Heart left ventricle (tissue), 16 donors: Measurements from ENCODE around the gene PRXL2B. TPM values are rescaled to one million over a fixed set of nuclear protein-coding genes. Genes with fewer than 3 reads are reported as not detected.

Experiments used
- ATAC-seq, 4 donors: fragments of 200-7000 bp; cut with Tn5 transposase; one replicate each; pipeline ENCODE4 v1.9.1; 2020 to 2022; ENCODE audit warnings: moderate library complexity in 4 of 4, mild to moderate bottlenecking in 3 of 4, moderate number of reproducible peaks in 1 of 4
- DNase-seq, 5 donors: peaks; one replicate each; pipeline ENCODE4 v3.0.0-alpha.2; 2020
- H3K27ac ChIP-seq, 12 donors: fragments of 200-600 bp; sonication (generic) in 4 of 12; one replicate each; pipeline versions ENCODE4 v1.5.0 to v1.8.0; 2016 to 2022; ENCODE audit warnings: mild to moderate bottlenecking in 2 of 12
- H3K27me3 ChIP-seq, 9 donors: fragments of 200-600 bp; sonication (generic) in 2 of 9; one replicate each; pipeline versions ENCODE4 v1.5.1 to v1.8.0; 2016 to 2022; ENCODE audit warnings: mild to moderate bottlenecking in 3 of 9
- H3K36me3 ChIP-seq, 9 donors: fragments of 200-600 bp; sonication (generic) in 2 of 9; one replicate each; pipeline versions ENCODE4 v1.5.0 to v1.8.0; 2018 to 2022; ENCODE audit warnings: mild to moderate bottlenecking in 2 of 9
- H3K4me1 ChIP-seq, 12 donors: fragments of 200-600 bp; sonication (generic) in 4 of 12; one replicate each; pipeline versions ENCODE4 v1.5.0 to v1.8.0; 2016 to 2022; ENCODE audit warnings: mild to moderate bottlenecking in 3 of 12
- H3K4me3 ChIP-seq, 12 donors: fragments of 200-600 bp; sonication (generic) in 4 of 12; one replicate each; pipeline versions ENCODE4 v1.5.0 to v1.8.0; 2017 to 2022; ENCODE audit warnings: mild to moderate bottlenecking in 9 of 12, moderate library complexity in 4 of 12
- H3K9me3 ChIP-seq, 12 donors: fragments of 200-600 bp; sonication (generic) in 4 of 12; one replicate each; pipeline versions ENCODE4 v1.5.0 to v1.8.0; 2016 to 2022; ENCODE audit warnings: mild to moderate bottlenecking in 1 of 12
- POLR2A ChIP-seq, 2 donors: fragments of 450-650 bp; IDR thresholded peaks; one replicate each; pipeline ENCODE4 v1.6.1; 2017; ENCODE audit warnings: antibody characterized with exemption in 2 of 2, mild to moderate bottlenecking in 2 of 2, moderate library complexity in 2 of 2
- WGBS, 4 donors: extraction: QIAGEN DNeasy Blood & Tissue Kit in 2 of 4; methylation state at CpG; one replicate each; pipeline versions ENCODE4 v1.1.5 to v1.1.7; 2013 to 2018; 5-methylcytosine and 5-hydroxymethylcytosine counted together
- intact Hi-C, 10 donors: fragments of 100-400 bp; cut with DNase I; formaldehyde crosslinking; loops; one replicate each; pipeline versions ENCODE4 v1.11.1 to v1.14.2; 2022
- polyA plus RNA-seq, 2 donors: library from polyadenylated mRNA; stranded (reverse); fragments of 200-250 nt; gene quantifications; one replicate each; pipeline ENCODE4 v1.2.3, GENCODE V29; 2013
- total RNA-seq, 9 donors: library from RNA; depleted of rRNA in 2 of 9; stranded (reverse); fragments of >200 nt in 2 of 9; fragmentation: NEBNext Ultra II Directional in 3 of 9; extraction: Animal tissue kit (Norgen Biotek cat#: 25700) in 3 of 9; gene quantifications; one replicate each; pipeline versions ENCODE4 v1.1.0 to v1.2.4, GENCODE V29; 2016 to 2023
- TF ChIP-seq, protein P1 (sequence below), 12 donors: fragments of 200-600 bp; sonication (generic) in 4 of 12; IDR thresholded peaks; one replicate each; pipeline versions ENCODE4 v1.5.0 to v1.8.0; 2018 to 2022; ENCODE audit warnings: antibody characterized with exemption in 12 of 12, mild to moderate bottlenecking in 5 of 12
- donor health status: ischemic (EF 13 %, LVEDD 7.1; RV severe dilation, severe dysfunction).
- donor health status: healthy with polysubstance abuse.
- donor health status: DM: no; HTN: yes; CAD: no.
- donor health status: DM: no; HTN: no; CAD: no.
- donor health status: ischemic (EF 25% LVEDD 6.9; RV normal size, moderate dysfunction).
- donor health status: ischemic (EF 25% LVEDD 5.7; RV mildly dilated, moderate dysfunction).
- donor health status: healthy.
- donor health status: DM: yes; HTN: yes; CAD: no.
- donor health status: ischemic (EF 35%, LVEDD 5.7; RV mildly dilated, moderate dysfunction).
- donor health status: nonischemic (EF 11% LVEDD 7.7; RV severe dilation, severe dysfunction).
- donor health status: DM: yes; HTN: yes; CAD: no.
- donor health status: PGD.
- donor health status: ischemic (EF 29% LVEDD 5.4; RV normal size, mild dysfunction).
- donor health status: nonischemic (EF 23%, LVEDD 6.1; RV moderate dilation, normal function).

The PRXL2B gene
- total and polyA plus RNA-seq, 11 donors = 5.1 to 13.9 (median 7.9) TPM

GRCh38 chr1:2640626-2641025, 54.0 kb downstream of the PRXL2B start:
- WGBS, 4 donors = 92 to 100% (median 93%) methylated on average over 1 to 3 of the region's 3 CpGs
- H3K9me3 ChIP-seq = peaks cover 0 to 11% (median 7%) of the 10 kb centered on the region in 12 donors
- TF ChIP-seq, protein P1, sequence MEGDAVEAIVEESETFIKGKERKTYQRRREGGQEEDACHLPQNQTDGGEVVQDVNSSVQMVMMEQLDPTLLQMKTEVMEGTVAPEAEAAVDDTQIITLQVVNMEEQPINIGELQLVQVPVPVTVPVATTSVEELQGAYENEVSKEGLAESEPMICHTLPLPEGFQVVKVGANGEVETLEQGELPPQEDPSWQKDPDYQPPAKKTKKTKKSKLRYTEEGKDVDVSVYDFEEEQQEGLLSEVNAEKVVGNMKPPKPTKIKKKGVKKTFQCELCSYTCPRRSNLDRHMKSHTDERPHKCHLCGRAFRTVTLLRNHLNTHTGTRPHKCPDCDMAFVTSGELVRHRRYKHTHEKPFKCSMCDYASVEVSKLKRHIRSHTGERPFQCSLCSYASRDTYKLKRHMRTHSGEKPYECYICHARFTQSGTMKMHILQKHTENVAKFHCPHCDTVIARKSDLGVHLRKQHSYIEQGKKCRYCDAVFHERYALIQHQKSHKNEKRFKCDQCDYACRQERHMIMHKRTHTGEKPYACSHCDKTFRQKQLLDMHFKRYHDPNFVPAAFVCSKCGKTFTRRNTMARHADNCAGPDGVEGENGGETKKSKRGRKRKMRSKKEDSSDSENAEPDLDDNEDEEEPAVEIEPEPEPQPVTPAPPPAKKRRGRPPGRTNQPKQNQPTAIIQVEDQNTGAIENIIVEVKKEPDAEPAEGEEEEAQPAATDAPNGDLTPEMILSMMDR (IDR thresholded peaks at IDR 0.05) = no peak
- no peak for TF ChIP-seq POLR2A (IDR thresholded peaks at IDR 0.05)
- no peak for ATAC-seq
- H3K27me3 ChIP-seq = peaks cover 0 to 4% (median 0%) of the 10 kb centered on the region in 9 donors
- H3K27ac ChIP-seq = no peak overlapping the region
- DNase-seq = peak in 1 of 5 donors; percentile 51
- peaks cover 0 to 31% (median 14%) of the 10 kb centered on the region in 12 donors for H3K4me1 ChIP-seq
- no peak overlapping the region for H3K4me3 ChIP-seq
- no peaks in the 10 kb centered on the region for H3K36me3 ChIP-seq
- intact Hi-C loops = loop anchor here in 7 of 10 donors (5.0 to 10.0 kb wide), 5 partner anchors 53 to 226 kb away; partner anchors contain the start of genes PEX10 (in 4 of the 7) and PRXL2B (in 4 of the 7)

Other genes starting within 250 kb of the PRXL2B start
- gene MORN1, start 195.2 kb upstream of the PRXL2B start, total RNA-seq = 1 to 10 TPM; 2.4 to 8.2 (median 3.8) TPM
- 1 to 10 TPM; 2.2 to 4.0 TPM for gene MORN1, start 195.2 kb upstream of the PRXL2B start, polyA plus RNA-seq
- gene RER1, start 194.9 kb upstream of the PRXL2B start, total RNA-seq = 100 to 1,000 TPM in 3 of 9 donors, 10 to 100 TPM in 6; 47.1 to 124 (median 78.3) TPM
- 10 to 100 TPM; 43.3 to 92.4 TPM for gene RER1, start 194.9 kb upstream of the PRXL2B start, polyA plus RNA-seq
- 10 to 100 TPM; 17.2 to 26.5 (median 18.9) TPM for gene PEX10, start 174.2 kb upstream of the PRXL2B start, total RNA-seq
- 10 to 100 TPM; 14.7 to 18.6 TPM for gene PEX10, start 174.2 kb upstream of the PRXL2B start, polyA plus RNA-seq
- 1 to 10 TPM in 2 of 9 donors, under 1 TPM in 3, not detected in 4; 0.05 to 1.0 (median 0.36) TPM for gene PLCH2, start 110.5 kb upstream of the PRXL2B start, total RNA-seq
- under 1 TPM; 0.04 to 0.08 TPM for gene PLCH2, start 110.5 kb upstream of the PRXL2B start, polyA plus RNA-seq
- 10 to 100 TPM; 27.2 to 43.0 (median 36.6) TPM for gene PANK4, start 60.2 kb upstream of the PRXL2B start, total RNA-seq
- 10 to 100 TPM; 31.4 to 33.1 TPM for gene PANK4, start 60.2 kb upstream of the PRXL2B start, polyA plus RNA-seq
- 1 to 10 TPM in 7 of 9 donors, under 1 TPM in 2; 0.45 to 2.0 (median 1.3) TPM for gene HES5, start 56.5 kb upstream of the PRXL2B start, total RNA-seq
- under 1 TPM; 0.42 to 0.83 TPM for gene HES5, start 56.5 kb upstream of the PRXL2B start, polyA plus RNA-seq
- gene TNFRSF14, start 30.4 kb upstream of the PRXL2B start, total RNA-seq = 10 to 100 TPM in 8 of 9 donors, 1 to 10 TPM in 1; 7.8 to 70.8 (median 14.3) TPM
- 10 to 100 TPM; 13.6 to 22.5 TPM for gene TNFRSF14, start 30.4 kb upstream of the PRXL2B start, polyA plus RNA-seq
- gene MMEL1, start 46.2 kb downstream of the PRXL2B start, total RNA-seq = 1 to 10 TPM in 2 of 9 donors, under 1 TPM in 2, not detected in 5; 0.47 to 2.6 (median 1.6) TPM
- gene MMEL1, start 46.2 kb downstream of the PRXL2B start, polyA plus RNA-seq = 1 to 10 TPM in 1 of 2 donors, under 1 TPM in 1; 0.30 to 1.1 TPM
- gene TTC34, start 214.9 kb downstream of the PRXL2B start, total RNA-seq = under 1 TPM in 8 of 9 donors, not detected in 1; 0.19 to 0.67 (median 0.52) TPM
- gene TTC34, start 214.9 kb downstream of the PRXL2B start, polyA plus RNA-seq = under 1 TPM; 0.06 to 0.30 TPM